Omental fat pad (tissue), 4 donors: ENCODE data around the gene TM9SF4. TPM values are rescaled to one million over a fixed set of nuclear protein-coding genes. Genes with fewer than 3 reads are reported as not detected.

Experiments used
- ATAC-seq: fragments of 150-250 bp; one replicate; pipeline ENCODE4 v1.9.1; 2016; ENCODE audit warnings: mild to moderate bottlenecking, moderate library complexity; ENCODE audit not compliant: low FRiP score
- DNase-seq: peaks from one replicate; pipeline ENCODE4 v3.0.0-alpha.2; 2019; ENCODE audit warnings: low spot score
- total RNA-seq, 4 donors: library from RNA; depleted of rRNA; stranded (reverse); fragments of >200 nt; gene quantifications; one replicate each; pipeline ENCODE4 v1.1.0, GENCODE V29; 2016
- TF ChIP-seq, protein P1 (sequence below), 3 donors: fragments of 450-650 bp; IDR thresholded peaks; one replicate each; pipeline ENCODE4 v1.5.1; 2016 to 2017; ENCODE audit warnings: antibody characterized with exemption in 3 of 3, mild to moderate bottlenecking in 3 of 3, moderate library complexity in 2 of 3

Gene TM9SF4
- total RNA-seq, 4 donors from 2014 or later: 23.3 to 32.3 (median 31.5) TPM

DNA sequence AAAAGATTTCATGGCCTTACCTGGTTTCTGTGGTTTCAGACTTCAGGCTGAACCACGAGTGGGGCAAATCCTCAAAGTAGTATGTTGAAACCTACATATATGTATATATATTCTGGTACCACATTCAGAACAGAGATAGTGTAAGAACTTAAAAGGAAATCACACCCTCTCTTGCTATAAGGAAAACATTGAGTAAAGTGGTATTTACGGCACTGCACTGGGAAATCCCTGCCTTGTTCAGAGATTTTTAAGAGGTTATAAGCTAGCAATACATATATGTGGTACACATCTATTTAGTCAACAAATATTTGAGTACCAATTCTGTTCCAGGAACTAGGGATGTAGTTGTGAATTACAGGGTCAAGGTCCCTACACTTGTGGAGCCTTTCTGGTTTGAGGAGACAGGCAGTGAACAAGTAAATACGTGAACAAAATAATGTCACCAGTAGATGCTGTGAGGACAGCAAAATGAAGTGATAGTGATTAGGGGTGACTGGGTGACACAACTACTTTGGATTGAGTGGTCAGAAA lies 1.7 kb downstream of the TM9SF4 start:
- ATAC-seq (no peak), DNase-seq (no peak)
- TF ChIP-seq, protein P1, sequence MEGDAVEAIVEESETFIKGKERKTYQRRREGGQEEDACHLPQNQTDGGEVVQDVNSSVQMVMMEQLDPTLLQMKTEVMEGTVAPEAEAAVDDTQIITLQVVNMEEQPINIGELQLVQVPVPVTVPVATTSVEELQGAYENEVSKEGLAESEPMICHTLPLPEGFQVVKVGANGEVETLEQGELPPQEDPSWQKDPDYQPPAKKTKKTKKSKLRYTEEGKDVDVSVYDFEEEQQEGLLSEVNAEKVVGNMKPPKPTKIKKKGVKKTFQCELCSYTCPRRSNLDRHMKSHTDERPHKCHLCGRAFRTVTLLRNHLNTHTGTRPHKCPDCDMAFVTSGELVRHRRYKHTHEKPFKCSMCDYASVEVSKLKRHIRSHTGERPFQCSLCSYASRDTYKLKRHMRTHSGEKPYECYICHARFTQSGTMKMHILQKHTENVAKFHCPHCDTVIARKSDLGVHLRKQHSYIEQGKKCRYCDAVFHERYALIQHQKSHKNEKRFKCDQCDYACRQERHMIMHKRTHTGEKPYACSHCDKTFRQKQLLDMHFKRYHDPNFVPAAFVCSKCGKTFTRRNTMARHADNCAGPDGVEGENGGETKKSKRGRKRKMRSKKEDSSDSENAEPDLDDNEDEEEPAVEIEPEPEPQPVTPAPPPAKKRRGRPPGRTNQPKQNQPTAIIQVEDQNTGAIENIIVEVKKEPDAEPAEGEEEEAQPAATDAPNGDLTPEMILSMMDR (IDR thresholded peaks at IDR 0.05): no peak

DNA sequence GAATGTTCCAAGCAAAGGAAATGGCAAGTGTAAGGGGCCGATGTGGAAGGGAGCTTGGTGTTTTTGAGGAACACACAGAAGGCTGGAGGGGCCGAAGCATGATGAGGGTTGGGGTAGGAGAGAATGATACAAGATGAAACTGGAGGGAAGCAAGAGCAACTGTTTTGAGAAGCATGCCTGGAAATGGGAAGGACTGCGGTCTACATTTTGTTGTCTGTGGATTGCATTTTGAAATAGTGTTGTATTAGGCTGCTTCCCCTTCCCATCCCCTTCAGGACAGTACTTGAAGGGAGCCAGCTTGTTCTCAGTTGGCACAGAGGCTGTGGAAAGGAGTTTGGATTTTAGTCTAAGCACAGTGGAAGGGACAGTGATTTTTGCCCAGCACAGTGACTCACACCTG lies 2.2 kb downstream of the TM9SF4 start:
- TF ChIP-seq, protein P1 (IDR thresholded peaks at IDR 0.05): no peak
- DNase-seq (no peak), ATAC-seq (no peak)

DNA sequence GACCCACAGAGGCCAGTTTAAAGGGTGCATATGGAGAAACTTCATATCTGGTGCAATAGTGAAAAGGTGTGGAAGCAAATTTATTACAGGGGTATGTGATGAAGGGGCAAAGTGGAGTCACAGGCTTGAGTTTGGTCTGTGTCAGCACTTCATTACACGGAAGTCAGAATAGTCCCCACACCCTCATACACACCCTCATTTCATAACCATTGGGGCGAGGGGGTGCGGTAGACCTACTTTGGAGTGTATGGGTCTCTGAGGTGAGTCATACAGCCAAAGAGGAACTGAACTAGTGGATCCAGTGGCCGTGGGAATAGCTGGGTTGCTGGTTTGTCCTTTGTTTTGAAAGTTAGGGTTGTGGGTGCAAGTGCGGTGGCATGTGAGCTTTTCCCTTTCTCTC lies 3.3 kb downstream of the TM9SF4 start:
- TF ChIP-seq, protein P1 (IDR thresholded peaks at IDR 0.05): no peak
- no peak for DNase-seq
- no peak for ATAC-seq

DNA sequence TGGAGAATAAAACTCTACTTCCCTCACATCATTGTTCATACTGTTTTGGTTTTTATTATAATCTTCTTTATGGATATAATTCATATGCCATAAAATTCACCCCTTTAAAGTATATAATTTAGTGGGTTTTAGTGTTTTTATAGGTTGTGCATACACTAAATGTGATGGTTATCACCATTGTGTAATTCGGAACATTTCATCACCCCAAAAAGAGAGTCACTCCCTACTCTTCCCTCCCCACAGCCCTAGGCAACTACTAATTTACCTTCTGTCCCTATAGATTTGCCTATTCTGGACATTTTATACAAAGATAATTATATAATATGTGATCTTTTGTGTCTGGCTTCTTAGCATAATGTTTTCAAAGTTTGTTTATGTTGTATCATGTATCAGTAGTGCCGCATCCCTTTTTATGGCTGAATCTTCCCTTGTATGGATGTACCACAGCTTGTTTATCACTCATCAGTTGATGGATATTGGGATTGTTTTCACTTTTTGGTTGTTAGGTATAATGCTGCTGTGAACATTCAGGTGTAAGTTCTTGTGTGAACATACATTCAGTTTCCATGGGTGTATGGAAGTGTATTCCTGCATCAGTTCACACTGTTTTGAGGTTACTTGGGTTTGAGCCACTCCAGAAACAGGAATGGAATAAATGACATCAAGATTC lies 4.2 kb downstream of the TM9SF4 start:
- ATAC-seq (no peak), DNase-seq (no peak)
- TF ChIP-seq, protein P1 (IDR thresholded peaks at IDR 0.05): no peak

DNA sequence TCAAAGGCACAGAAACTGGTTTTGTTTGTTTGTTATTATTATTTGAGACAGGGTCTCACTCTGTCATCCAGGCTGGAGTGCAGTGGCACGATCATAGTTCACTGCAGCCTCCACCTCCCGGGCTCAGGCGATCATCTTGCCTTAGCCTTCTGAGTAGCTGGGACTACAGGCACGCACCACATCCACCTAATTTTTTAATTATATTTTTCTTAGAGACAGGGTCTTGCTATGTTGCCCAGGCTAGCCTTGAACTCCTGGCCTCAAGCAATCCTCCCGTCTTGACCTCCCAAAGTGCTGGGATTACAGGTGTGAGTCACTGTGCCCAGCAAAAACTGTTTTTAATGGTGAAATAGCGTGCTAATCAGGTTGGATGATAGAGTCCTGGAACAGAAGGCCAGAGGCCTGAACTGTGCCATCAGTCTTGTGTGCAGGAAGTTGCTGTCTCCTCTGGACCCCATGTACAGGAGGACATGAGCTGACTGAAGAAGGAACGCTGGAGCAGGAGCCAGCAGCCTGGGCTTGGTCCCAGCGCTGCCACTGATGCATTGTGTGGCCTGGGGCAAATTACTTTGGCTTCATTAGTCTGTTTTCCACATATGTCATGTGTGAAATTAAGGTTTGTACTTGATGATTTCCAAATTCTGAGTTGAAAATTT lies 4.9 kb downstream of the TM9SF4 start:
- no peak for ATAC-seq
- no peak for DNase-seq
- TF ChIP-seq, protein P1 (IDR thresholded peaks at IDR 0.05): no peak

DNA sequence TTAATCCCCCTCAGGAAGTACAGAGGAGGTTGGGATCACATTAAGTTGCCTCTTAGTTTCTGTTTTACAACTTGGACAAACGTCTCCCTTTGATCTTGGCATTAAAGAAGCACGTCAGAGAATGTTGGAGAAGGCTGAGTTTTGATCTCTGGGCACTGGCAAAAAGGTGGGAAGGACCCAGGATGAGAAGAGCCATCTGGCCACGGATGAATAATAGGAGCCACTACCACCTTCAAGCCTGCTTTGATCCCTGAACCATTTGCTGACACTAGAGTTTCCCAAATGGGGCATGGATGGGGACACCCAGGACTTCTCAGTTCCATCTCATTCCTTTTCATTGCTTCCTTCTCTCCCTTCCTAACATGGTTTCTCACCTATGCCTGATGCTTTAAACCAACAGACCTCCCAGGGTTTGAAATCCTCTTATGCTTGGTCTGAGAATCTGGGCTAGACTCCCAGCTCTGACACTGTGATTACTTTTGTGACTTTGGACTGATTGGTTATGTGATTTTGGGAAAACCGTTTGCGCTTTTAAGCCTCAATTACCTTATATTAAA lies 5.8 kb downstream of the TM9SF4 start:
- DNase-seq: no peak
- ATAC-seq: no peak
- TF ChIP-seq, protein P1 (IDR thresholded peaks at IDR 0.05): no peak
